ENCODE measurements around the gene PAM16.

Gene PAM16

GRCh38 chr16:4383591-4384444 is 32.7 kb upstream of the PAM16 start:
- DNase-seq (ENCODE audit: low read depth in 3 of 3, low spot score in 1 of 3) = no peak

GRCh38 chr16:4382795-4383357 is 31.8 kb upstream of the PAM16 start:
- no peak for DNase-seq (ENCODE audit: low read depth in 3 of 3, low spot score in 1 of 3)

DNA sequence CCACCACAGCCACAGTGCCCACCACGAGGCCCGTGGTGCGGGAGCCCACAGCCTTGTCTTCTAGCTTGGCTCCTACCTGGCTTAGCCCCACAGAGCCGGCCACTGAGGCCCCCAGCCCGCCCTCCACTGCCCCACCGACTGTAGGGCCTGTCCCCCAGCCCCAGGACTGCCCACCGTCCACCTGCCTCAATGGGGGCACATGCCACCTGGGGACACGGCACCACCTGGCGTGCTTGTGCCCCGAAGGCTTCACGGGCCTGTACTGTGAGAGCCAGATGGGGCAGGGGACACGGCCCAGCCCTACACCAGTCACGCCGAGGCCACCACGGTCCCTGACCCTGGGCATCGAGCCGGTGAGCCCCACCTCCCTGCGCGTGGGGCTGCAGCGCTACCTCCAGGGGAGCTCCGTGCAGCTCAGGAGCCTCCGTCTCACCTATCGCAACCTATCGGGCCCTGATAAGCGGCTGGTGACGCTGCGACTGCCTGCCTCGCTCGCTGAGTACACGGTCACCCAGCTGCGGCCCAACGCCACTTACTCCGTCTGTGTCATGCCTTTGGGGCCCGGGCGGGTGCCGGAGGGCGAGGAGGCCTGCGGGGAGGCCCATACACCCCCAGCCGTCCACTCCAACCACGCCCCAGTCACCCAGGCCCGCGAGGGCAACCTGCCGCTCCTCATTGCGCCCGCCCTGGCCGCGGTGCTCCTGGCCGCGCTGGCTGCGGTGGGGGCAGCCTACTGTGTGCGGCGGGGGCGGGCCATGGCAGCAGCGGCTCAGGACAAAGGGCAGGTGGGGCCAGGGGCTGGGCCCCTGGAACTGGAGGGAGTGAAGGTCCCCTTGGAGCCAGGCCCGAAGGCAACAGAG is 31.0 kb upstream of the PAM16 start:
- no peak for DNase-seq (ENCODE audit: low read depth in 3 of 3, low spot score in 1 of 3)

DNA sequence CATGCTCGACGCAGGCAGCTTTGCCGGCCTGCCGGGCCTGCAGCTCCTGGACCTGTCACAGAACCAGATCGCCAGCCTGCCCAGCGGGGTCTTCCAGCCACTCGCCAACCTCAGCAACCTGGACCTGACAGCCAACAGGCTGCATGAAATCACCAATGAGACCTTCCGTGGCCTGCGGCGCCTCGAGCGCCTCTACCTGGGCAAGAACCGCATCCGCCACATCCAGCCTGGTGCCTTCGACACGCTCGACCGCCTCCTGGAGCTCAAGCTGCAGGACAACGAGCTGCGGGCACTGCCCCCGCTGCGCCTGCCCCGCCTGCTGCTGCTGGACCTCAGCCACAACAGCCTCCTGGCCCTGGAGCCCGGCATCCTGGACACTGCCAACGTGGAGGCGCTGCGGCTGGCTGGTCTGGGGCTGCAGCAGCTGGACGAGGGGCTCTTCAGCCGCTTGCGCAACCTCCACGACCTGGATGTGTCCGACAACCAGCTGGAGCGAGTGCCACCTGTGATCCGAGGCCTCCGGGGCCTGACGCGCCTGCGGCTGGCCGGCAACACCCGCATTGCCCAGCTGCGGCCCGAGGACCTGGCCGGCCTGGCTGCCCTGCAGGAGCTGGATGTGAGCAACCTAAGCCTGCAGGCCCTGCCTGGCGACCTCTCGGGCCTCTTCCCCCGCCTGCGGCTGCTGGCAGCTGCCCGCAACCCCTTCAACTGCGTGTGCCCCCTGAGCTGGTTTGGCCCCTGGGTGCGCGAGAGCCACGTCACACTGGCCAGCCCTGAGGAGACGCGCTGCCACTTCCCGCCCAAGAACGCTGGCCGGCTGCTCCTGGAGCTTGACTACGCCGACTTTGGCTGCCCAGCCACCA is 30.2 kb upstream of the PAM16 start:
- DNase-seq (ENCODE audit: low read depth in 3 of 3, low spot score in 1 of 3) = no peak

DNA sequence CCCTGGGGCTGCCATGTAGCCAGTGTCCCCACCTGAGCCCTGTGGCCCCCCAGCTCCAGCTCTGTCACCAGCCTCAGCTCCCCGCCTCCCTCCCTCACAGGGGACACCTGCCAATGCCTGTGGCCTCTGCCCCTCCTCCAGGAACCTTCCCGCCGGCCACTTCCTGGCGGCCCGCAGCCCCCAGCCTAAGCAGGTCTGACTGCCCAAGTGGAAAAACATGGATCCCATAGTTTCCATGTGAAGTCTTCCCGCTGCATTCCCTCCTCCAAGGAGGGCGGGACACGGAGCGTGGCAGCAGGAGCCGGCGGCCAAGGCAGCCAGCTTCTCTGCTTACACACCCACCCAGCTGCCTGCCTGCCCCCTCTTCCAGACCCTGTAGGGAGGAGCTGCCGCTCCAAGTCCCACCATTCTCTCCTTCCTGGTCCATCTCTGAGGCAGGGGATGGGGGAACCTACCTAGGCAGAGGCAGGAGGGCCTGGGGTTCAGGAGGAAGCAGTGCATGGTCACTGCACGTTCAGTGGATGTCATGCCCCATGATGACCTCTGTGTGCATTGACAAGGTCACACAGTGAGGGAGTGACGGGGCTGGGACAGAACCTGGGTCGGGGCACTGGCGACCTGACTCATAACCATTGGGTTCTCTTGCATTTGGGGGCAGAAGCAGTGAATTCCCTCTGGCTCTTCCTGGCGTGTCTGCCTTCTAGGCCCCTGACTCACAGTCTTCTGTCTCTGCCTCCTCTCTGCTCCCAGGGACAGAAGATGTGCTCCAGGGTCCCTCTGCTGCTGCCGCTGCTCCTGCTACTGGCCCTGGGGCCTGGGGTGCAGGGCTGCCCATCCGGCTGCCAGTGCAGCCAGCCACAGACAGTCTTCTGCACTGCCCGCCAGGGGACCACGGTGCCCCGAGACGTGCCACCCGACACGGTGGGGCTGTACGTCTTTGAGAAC is 29.3 kb upstream of the PAM16 start:
- DNase-seq (ENCODE audit: low read depth in 3 of 3, low spot score in 1 of 3) = no peak

GRCh38 chr16:4378999-4379690 is 28.0 kb upstream of the PAM16 start:
- DNase-seq (ENCODE audit: low read depth in 3 of 3, low spot score in 1 of 3) = no peak

- DNase-seq (ENCODE audit: low read depth in 3 of 3, low spot score in 1 of 3) = no peak
These were observed 27.1 kb upstream of the PAM16 start for GRCh38 chr16:4378161-4378666.

GRCh38 chr16:4377573-4378154 is 26.5 kb upstream of the PAM16 start:
- DNase-seq (ENCODE audit: low read depth in 3 of 3, low spot score in 1 of 3) = no peak

- DNase-seq (ENCODE audit: low read depth in 3 of 3, low spot score in 1 of 3) = no peak
These were observed 25.9 kb upstream of the PAM16 start for GRCh38 chr16:4376893-4377572.

DNA sequence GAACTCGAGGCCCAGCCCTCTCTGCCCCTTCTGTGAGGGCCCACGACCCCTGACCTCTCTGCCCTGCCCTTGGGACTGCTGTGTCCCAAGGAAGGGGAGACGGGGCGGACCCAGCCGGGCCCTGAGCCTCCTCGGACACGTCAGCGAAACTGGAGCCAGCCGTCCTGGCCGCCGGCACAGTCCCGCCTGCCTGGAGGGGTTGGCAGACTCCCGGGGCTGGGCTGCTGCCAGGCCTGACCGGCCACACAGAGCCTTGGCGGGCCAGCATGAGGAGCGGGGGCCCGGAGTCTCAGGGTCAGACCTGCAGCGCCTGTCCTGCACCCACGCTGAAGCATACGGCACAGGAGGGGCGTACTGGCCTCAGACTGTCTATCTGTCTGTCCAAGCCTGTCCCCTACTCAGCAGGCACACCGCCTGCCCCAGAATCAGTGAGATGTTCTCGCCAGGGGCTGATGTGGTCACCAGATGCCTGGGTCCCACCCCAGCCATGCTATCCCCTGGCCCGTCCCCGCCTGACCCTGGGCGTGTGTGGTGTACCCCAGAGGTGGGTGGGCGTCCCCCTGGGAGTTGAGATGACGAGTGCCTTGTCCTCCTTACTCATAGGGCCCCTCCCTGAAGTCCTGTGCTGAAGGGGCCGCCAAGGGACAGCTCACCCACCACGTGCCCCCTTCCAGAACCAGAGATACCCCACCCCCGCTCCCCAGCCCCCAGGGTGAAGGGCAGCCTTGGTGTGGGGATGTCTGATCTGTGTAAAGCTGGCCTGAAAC is 25.2 kb upstream of the PAM16 start:
- no peak for DNase-seq (ENCODE audit: low read depth in 3 of 3, low spot score in 1 of 3)

DNA sequence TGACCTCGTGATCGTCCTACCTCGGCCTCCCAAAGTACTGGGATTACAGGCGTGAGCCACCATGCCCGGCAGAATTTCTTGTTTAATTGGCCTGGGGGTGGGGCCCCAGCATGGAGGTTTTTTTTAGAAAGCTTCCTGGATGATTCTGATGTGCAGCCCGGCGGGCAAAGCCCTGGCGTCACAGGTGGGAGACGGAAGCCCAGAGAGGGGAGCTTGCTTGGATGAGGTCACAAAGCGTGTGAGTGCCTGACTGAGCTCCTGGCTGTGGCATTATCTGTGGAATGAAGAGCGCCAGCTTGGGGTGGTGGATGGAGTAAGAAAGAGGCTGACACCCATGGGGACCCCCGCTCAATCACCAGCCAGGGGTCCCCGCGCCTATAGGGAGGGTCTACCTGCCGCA is 24.6 kb upstream of the PAM16 start:
- DNase-seq (ENCODE audit: low read depth in 3 of 3, low spot score in 1 of 3) = no peak

- no peak for DNase-seq (ENCODE audit: low read depth in 3 of 3, low spot score in 1 of 3)
These were observed 23.0 kb upstream of the PAM16 start for GRCh38 chr16:4373909-4374742.

DNA sequence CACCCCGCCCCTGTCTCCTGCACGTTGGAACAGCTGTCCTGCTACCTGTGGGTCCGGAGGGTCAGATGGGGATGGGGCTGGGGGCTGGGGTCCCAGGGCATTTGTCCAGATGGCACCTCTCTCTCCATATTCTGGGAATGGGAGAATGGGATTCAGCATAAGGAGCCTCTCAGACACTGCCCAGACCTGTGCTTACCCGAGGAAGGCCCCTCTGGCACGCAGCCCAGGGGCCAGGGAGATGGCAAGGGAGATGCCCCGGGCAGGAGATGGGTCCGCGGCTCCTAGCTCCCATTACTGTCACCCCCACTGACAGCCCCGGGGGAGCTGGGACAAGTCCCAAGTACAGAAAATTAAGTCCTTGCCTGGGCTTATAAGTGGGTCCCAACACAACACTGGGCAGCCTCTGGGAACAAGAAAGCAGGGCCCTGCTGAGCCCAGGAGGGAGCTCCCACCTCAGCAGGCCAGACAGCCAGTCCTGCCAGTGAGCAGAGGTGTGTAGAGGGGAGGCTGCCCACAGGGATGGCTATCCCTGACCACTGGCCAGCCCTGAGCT is 22.3 kb upstream of the PAM16 start:
- DNase-seq (ENCODE audit: low read depth in 3 of 3, low spot score in 1 of 3) = no peak

- no peak for DNase-seq (ENCODE audit: low read depth in 3 of 3, low spot score in 1 of 3)
These were observed 21.6 kb upstream of the PAM16 start for GRCh38 chr16:4372578-4373355.

GRCh38 chr16:4372001-4372577 is 21.0 kb upstream of the PAM16 start:
- no peak for DNase-seq (ENCODE audit: low read depth in 3 of 3, low spot score in 1 of 3)
